CD4-positive, alpha-beta T cell treated with Interleukin-12 subunit alpha and Interleukin-12 subunit beta, for 1 hour (primary cell): ENCODE data around the gene FAM136A.
A peak's percentile ranks its signal among the peaks of the same experiment; 100 is the strongest.
"Not testable (repeated sequence)": the region's sequence is repeated elsewhere in the genome, so short reads cannot be mapped to it uniquely, and the experiment has no call there.

Source experiments
- DNase-seq: peaks from one replicate; pipeline ENCODE4 v3.0.0-alpha.2; 2020

Gene FAM136A

GRCh38 chr2:70283500-70284191 is 18.2 kb downstream of the FAM136A start:
- no peak for DNase-seq

- DNase-seq: no peak
Measured at GRCh38 chr2:70282439-70282838, 19.4 kb downstream of the FAM136A start.

- DNase-seq: no peak
Measured at GRCh38 chr2:70280242-70280798, 21.5 kb downstream of the FAM136A start.

- no peak for DNase-seq
Measured at GRCh38 chr2:70270323-70270722, 31.5 kb downstream of the FAM136A start.

GRCh38 chr2:70269422-70270302 is 32.2 kb downstream of the FAM136A start:
- DNase-seq: not testable (repeated sequence)

GRCh38 chr2:70266925-70267324 is 34.9 kb downstream of the FAM136A start:
- not testable (repeated sequence) for DNase-seq

- no peak for DNase-seq
Measured at GRCh38 chr2:70261501-70261900, 40.4 kb downstream of the FAM136A start.

- no peak for DNase-seq
Measured at GRCh38 chr2:70258532-70258875, 43.4 kb downstream of the FAM136A start.

GRCh38 chr2:70255637-70256314 is 46.1 kb downstream of the FAM136A start:
- no peak for DNase-seq

GRCh38 chr2:70250434-70250833 is 51.4 kb downstream of the FAM136A start:
- no peak for DNase-seq

- peak; percentile 99 for DNase-seq
Measured at GRCh38 chr2:70248181-70248847, 53.6 kb downstream of the FAM136A start, which contains the start of gene TIA1. Gene TIA1, minus strand, starts transcription at chr2:70248628. Its CDS starts 198 bp downstream, at chr2:70248430.

GRCh38 chr2:70247364-70248180 is 54.3 kb downstream of the FAM136A start:
- DNase-seq: no peak
